Mucosa of descending colon (tissue), 3 donors: ENCODE data around the gene RAB27A. TPM values are rescaled to one million over a fixed set of nuclear protein-coding genes. Genes with fewer than 3 reads are reported as not detected.

Experiments
- ATAC-seq: fragments of 200-7000 bp; cut with Tn5 transposase; one replicate; pipeline ENCODE4 v1.9.1; 2020; ENCODE audit warnings: mild to moderate bottlenecking, moderate library complexity
- DNase-seq, 3 donors: peaks; one replicate each; pipeline ENCODE4 v3.0.0-alpha.2; 2020
- H3K36me3 ChIP-seq: fragments of 200-600 bp; one replicate; pipeline ENCODE4 v1.8.0; 2021; ENCODE audit warnings: low read depth, mild to moderate bottlenecking
- H3K4me1 ChIP-seq: fragments of 200-600 bp; one replicate; pipeline ENCODE4 v1.8.0; 2021; ENCODE audit warnings: low read depth, mild to moderate bottlenecking
- H3K4me3 ChIP-seq: fragments of 200-600 bp; one replicate; pipeline ENCODE4 v1.8.0; 2021; ENCODE audit warnings: mild to moderate bottlenecking
- H3K9me3 ChIP-seq: fragments of 200-600 bp; one replicate; pipeline ENCODE4 v1.8.0; 2021; ENCODE audit warnings: mild to moderate bottlenecking
- intact Hi-C, 2 donors: fragments of 100-400 bp; cut with DNase I in 1 of 2; cut with micrococcal nuclease in 1 of 2; formaldehyde crosslinking; loops; one replicate each; pipeline versions ENCODE4 v1.11.0 to v1.11.1; 2022; cut with DNase I, micrococcal nuclease
- total RNA-seq, 3 donors: library from RNA; stranded (reverse); fragmentation: NEBNext Ultra II Directional in 2 of 3; extraction: Animal tissue kit (Norgen Biotek cat#: 25700) in 2 of 3; gene quantifications; one replicate each; pipeline versions ENCODE4 v1.2.1 to v1.2.4, GENCODE V29; 2021 to 2023
- TF ChIP-seq, protein P1 (sequence below): fragments of 200-600 bp; IDR thresholded peaks from one replicate; pipeline ENCODE4 v1.8.0; 2022; ENCODE audit warnings: antibody characterized with exemption, mild to moderate bottlenecking
- donor health status: DM: no; HTN: no; CAD: no; lungs with moderate emphysema.
- donor health status: DM: no; HTN: no; CAD: no.
- donor health status: DM: no; HTN: yes; CAD: no.

RAB27A gene
- total RNA-seq, 3 donors from 2014 or later = 39.0 to 59.8 (median 56.7) TPM

DNA sequence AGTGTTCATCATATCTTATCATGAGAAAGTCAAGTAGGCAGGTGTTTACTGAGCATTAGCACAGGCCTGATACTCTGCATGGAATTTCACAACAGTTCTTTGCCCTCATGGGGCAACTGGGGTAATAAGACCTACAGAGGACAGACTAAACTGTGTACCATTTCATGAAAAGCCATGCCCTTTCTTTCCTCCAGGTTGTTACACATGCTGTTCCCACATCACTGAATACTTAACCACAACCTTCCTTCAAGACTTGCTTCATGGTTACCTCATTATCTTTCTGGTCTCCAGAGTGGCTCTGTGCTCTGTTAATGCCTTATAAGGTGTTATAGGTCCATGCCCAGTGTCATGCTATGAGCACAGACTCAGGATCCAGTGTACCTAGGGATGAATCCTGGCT is 64.7 kb downstream of the RAB27A start:
- TF ChIP-seq, protein P1, sequence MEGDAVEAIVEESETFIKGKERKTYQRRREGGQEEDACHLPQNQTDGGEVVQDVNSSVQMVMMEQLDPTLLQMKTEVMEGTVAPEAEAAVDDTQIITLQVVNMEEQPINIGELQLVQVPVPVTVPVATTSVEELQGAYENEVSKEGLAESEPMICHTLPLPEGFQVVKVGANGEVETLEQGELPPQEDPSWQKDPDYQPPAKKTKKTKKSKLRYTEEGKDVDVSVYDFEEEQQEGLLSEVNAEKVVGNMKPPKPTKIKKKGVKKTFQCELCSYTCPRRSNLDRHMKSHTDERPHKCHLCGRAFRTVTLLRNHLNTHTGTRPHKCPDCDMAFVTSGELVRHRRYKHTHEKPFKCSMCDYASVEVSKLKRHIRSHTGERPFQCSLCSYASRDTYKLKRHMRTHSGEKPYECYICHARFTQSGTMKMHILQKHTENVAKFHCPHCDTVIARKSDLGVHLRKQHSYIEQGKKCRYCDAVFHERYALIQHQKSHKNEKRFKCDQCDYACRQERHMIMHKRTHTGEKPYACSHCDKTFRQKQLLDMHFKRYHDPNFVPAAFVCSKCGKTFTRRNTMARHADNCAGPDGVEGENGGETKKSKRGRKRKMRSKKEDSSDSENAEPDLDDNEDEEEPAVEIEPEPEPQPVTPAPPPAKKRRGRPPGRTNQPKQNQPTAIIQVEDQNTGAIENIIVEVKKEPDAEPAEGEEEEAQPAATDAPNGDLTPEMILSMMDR = no peak
- intact Hi-C loops = no loop called here
- Histone ChIP-seq H3K4me3 (no peak overlapping the region), H3K9me3 (no peaks in the 10 kb centered on the region), H3K36me3 (no peaks in the 10 kb centered on the region), H3K4me1 (no peaks in the 10 kb centered on the region)
- peak; percentile 42 for ATAC-seq
- DNase-seq = no peak

DNA sequence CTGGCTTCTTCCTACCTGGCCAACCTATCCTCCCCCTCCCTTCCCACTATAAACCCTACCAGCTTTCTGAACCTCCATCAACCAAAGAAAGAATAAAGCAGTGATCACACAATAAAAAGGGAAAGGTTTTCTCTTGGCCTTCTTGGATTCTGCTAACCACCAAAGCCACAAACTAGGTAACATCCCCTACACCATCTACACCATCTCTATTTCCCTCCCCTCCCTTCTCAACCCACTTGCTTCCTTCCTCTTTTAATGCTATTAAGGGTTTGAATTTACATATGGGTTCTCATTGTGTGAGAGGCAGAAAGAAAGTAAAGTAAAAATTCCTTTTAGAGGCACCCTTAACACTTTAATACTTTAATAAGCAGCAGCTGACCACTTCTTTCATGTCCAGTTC is 67.0 kb downstream of the RAB27A start:
- H3K4me3 ChIP-seq = no peak overlapping the region
- intact Hi-C loops = no loop called here
- TF ChIP-seq, protein P1 = no peak
- H3K36me3 ChIP-seq = no peaks in the 10 kb centered on the region
- H3K4me1 ChIP-seq = no peaks in the 10 kb centered on the region
- ATAC-seq (peak; percentile 54), DNase-seq (no peak)
- H3K9me3 ChIP-seq = no peaks in the 10 kb centered on the region

DNA sequence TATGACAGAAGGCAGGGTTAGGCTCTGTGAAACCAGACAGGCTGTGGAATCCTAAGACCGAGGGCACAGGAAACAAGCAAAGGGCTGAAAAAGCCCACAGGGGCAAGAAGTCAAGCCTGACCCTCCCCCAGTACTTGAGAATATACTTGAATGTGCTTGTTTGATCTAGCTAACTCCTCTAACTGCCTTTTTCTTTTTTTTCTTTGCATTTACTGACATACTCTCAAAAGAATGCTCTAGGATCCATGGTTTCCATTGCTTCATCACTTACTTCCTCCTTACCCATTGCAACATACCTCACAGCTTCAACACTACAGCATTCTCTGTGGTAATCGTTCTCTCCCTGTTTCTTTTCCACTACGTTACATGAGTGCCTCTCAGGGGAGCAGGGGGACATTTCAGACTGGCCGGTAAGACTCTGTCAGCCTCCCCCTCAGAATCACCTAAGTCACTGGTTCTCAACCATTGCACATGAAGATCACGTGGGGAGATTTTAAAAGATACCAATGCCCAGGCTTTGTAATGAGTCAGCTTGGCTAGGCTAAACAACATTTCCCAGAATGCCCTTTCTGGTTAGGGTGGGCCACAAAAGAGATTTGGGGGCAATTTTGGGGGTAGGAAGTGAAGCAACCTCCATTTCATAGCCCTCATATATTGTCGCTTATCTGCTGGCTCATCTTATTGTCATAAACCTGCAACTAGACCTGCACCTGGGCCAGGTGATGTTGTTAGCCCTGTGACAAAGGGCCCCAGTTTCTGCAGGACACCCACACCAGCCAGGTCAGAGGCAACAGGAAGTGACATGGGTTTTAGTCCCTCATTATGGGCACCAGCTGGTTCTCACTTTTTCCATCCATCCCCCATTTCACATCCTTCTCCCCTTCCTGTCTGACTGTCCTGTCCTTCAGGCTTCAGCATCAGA is 68.3 kb downstream of the RAB27A start:
- Histone ChIP-seq H3K36me3 (no peaks in the 10 kb centered on the region), H3K4me1 (no peaks in the 10 kb centered on the region), H3K4me3 (no peak overlapping the region), H3K9me3 (no peaks in the 10 kb centered on the region)
- DNase-seq = no peak
- intact Hi-C loops = no loop called here
- peak; percentile 67 for ATAC-seq
- TF ChIP-seq, protein P1 = no peak

DNA sequence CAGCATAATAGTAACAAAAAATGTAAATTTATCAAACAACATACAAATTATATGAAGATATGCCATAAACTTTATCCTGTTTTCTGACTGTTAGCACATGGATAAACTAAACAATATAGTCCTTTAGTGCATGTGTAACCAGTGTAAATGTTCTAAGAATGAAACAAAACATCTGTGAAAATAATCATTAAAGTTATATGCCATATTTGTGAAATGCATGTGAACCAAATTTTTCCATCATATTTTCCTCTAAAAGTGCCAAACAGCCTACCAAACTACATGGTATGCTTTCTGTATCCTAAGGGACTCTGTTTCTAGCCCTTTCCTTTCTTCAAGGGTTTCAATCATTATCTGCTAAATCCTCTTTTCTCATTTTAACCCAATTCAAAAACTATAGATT is 69.0 kb downstream of the RAB27A start:
- intact Hi-C loops = no loop called here
- H3K36me3 ChIP-seq = no peaks in the 10 kb centered on the region
- H3K9me3 ChIP-seq = no peaks in the 10 kb centered on the region
- no peak overlapping the region for H3K4me3 ChIP-seq
- ATAC-seq (no peak), DNase-seq (no peak)
- TF ChIP-seq, protein P1 = no peak
- no peaks in the 10 kb centered on the region for H3K4me1 ChIP-seq

DNA sequence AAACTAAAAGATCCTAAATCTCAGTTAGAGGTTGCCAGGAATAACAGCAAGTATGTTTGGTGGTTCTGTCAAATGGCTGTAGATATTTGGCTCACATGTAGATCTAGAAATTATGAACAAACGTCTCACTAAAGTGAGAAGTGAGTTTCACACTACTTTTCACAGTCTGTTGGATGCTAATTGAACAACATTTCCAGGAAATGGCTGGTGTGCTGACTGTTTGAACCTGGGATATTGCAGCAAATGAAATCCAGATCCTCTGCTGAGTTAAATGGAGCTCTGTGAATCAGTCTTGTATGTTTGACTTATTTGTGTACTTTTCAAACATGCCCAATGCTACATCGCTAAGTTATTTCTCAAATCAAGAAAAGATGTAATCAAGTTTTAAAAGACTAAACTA is 71.6 kb downstream of the RAB27A start:
- Histone ChIP-seq H3K36me3 (no peaks in the 10 kb centered on the region), H3K4me1 (no peaks in the 10 kb centered on the region), H3K9me3 (no peaks in the 10 kb centered on the region), H3K4me3 (no peak overlapping the region)
- intact Hi-C loops = loop anchor here in 1 of 2 donors (5.0 kb wide), 1 partner anchor 74 kb away; no protein-coding TSS in a partner anchor
- ATAC-seq = no peak
- no peak for DNase-seq
- TF ChIP-seq, protein P1 = no peak
